PFSK-1 (cell line): ENCODE results near the gene LGALS14.

Experiments
- FOXP2 ChIP-seq: optimal IDR thresholded peaks from 2 replicates; pipeline ENCODE3; 2011; ENCODE audit warnings: borderline replicate concordance, control low read depth, inconsistent platforms; ENCODE audit not compliant: insufficient read depth; ENCODE audit errors: extremely low read length, extremely low read depth
- POLR2AphosphoS5 ChIP-seq: IDR thresholded peaks from 2 replicates; pipeline ENCODE4 v1.6.1; 2012; ENCODE audit warnings: low read depth, mild to moderate bottlenecking, control low read depth, low read length, moderate library complexity
- REST ChIP-seq, 2 experiments: IDR thresholded peaks; 2 replicates each; pipeline versions ENCODE4 v1.6.1 to v1.8.0; 2011 to 2012; ENCODE audit warnings: low read depth in 2 of 2, low read length in 2 of 2, control low read depth in 1 of 2, inconsistent platforms in 1 of 2, mild to moderate bottlenecking in 1 of 2, moderate library complexity in 1 of 2; ENCODE audit not compliant: insufficient read depth in 1 of 2
- TAF1 ChIP-seq: IDR thresholded peaks from 2 replicates; pipeline ENCODE4 v1.6.1; 2012; ENCODE audit warnings: low read length, control low read depth, borderline replicate concordance; ENCODE audit not compliant: insufficient read depth

GRCh38 chr19:39677961-39678889 is 26.1 kb upstream of the LGALS14 start:
- TF ChIP-seq POLR2AphosphoS5 (no peak), REST (IDR thresholded peaks at IDR 0.05; ENCODE audit: insufficient read depth in 1 of 2, low read depth in 2 of 2, low read length in 2 of 2) (no peak), TAF1 (no peak), FOXP2 (no peak)
